Mucosa of rectum (tissue), 2 donors: Measurements from ENCODE around the gene APBA1.

Source experiments
- H3K27ac ChIP-seq, 2 donors: one replicate each; pipeline ENCODE4 v1.7.0; 2013; ENCODE audit warnings: inconsistent platforms in 2 of 2, low read depth in 2 of 2, low read length in 2 of 2
- H3K27me3 ChIP-seq, 2 donors: one replicate each; pipeline ENCODE4 v1.7.0; 2013; ENCODE audit warnings: low read length in 2 of 2; ENCODE audit not compliant: control insufficient read depth in 2 of 2, insufficient read depth in 2 of 2
- H3K36me3 ChIP-seq, 2 donors: one replicate each; pipeline ENCODE4 v1.7.0; 2013; ENCODE audit warnings: low read length in 2 of 2; ENCODE audit not compliant: control insufficient read depth in 2 of 2, insufficient read depth in 2 of 2
- H3K4me1 ChIP-seq, 2 donors: one replicate each; pipeline ENCODE4 v1.7.0; 2013; ENCODE audit warnings: low read length in 2 of 2, mild to moderate bottlenecking in 1 of 2; ENCODE audit not compliant: control insufficient read depth in 2 of 2, insufficient read depth in 2 of 2
- H3K4me3 ChIP-seq, 2 donors: one replicate each; pipeline ENCODE4 v1.7.0; 2013; ENCODE audit warnings: low read length in 2 of 2
- H3K9ac ChIP-seq, 2 donors: one replicate each; pipeline ENCODE4 v1.7.0; 2013; ENCODE audit warnings: low read length in 2 of 2, low read depth in 1 of 2, mild to moderate bottlenecking in 1 of 2
- H3K9me3 ChIP-seq, 2 donors: one replicate each; pipeline ENCODE4 v1.7.0; 2013; ENCODE audit warnings: low read length in 2 of 2; ENCODE audit not compliant: control insufficient read depth in 2 of 2
- donor health status: healthy.
- donor health status: Normal muscosa, but diverticular disease.

APBA1 gene

DNA sequence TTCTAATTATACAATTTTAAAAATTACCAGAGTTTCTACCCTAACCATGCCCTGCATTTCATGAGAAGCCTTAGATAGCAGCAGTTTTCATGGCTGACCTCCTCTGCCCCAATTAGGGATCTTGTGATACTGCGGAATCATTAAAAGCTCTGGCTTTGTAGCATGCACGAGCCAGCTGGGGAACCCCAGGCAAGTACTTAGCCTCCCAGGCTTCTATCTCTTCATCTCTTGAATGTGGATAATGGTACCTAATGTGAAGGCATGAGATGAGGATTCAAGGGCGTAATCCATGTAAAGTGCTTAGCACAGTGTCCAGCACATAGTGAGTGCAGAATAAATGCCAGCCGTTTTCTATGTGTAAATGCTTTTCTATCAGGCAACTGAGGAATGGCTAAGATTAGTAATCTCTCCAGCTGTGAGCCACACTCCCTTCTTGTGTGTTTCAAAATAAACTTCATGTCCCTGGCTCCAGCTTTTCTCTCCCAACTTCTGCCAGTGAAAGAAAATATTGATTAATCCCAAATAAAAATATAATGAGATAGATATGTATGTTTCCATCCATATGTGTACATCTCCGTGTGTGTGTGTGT, 88.4 kb downstream of the APBA1 start:
- no peaks in the 10 kb centered on the region for H3K36me3 ChIP-seq
- H3K27me3 ChIP-seq, result no peaks in the 10 kb centered on the region
- H3K4me3 ChIP-seq, result no peak overlapping the region
- peaks cover 7 to 10% of the 10 kb centered on the region in 2 donors for H3K4me1 ChIP-seq
- no peak overlapping the region for H3K9ac ChIP-seq
- no peak overlapping the region for H3K27ac ChIP-seq
- no peaks in the 10 kb centered on the region for H3K9me3 ChIP-seq

- Histone ChIP-seq H3K4me3 (no peak overlapping the region), H3K27ac (no peak overlapping the region), H3K27me3 (no peaks in the 10 kb centered on the region), H3K36me3 (no peaks in the 10 kb centered on the region), H3K9me3 (no peaks in the 10 kb centered on the region), H3K9ac (no peak overlapping the region), H3K4me1 (peaks cover 7 to 10% of the 10 kb centered on the region in 2 donors)
Measured at GRCh38 chr9:69582544-69583297, 89.5 kb downstream of the APBA1 start.

DNA sequence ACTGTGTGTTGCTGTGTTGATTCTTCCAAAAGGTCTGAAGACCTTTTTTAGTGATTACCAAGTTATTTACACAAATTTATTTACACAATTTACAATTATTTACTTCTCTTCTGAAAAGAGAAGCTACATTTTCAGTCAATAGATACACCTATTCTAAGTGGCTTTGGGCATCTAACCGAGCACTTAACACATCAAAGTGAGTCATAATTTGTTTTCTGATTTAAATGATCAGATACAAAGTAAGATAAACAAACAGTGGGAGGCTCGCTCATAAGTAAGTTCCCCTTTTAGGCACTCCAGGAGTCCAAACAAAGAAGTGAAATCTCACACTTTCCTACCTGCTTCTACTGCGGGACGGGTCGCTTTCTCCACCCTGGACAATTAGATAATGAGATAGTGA, 90.2 kb downstream of the APBA1 start:
- Histone ChIP-seq H3K4me3 (no peak overlapping the region), H3K9ac (no peak overlapping the region), H3K9me3 (no peaks in the 10 kb centered on the region), H3K36me3 (no peaks in the 10 kb centered on the region), H3K27ac (no peak overlapping the region), H3K27me3 (no peaks in the 10 kb centered on the region), H3K4me1 (peaks cover 7 to 10% of the 10 kb centered on the region in 2 donors)

DNA sequence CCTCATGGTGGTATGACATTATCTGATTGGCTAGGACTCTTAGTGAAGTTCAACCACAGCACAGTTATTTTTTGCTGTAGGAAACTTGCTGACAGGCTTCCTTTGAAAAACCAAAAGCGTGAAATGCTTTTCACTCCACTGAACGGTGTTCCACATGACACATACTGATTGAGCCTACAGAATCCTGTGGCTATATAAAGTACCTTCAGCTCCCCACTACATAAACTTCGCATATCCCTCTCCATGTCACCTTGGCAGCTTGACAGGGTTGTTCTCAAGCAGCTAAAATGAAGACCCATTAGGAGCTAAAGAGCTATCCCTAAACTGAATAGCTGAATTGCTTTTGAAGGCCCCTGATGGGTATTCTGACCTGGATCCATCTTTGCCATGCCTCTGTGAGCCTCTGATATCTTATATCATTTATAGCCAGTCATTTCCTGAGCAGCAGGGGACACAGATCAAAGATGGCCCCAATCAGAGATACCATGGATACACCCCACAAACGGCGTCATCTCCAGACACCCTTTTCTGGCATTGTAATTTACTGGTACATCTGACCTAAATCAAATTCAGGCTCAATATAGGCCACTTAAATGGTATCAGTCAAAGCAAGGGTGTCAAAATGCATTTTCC, 91.5 kb downstream of the APBA1 start:
- Histone ChIP-seq H3K4me1 (peaks cover 7 to 10% of the 10 kb centered on the region in 2 donors), H3K9me3 (no peaks in the 10 kb centered on the region), H3K9ac (no peak overlapping the region), H3K36me3 (no peaks in the 10 kb centered on the region), H3K27ac (no peak overlapping the region), H3K4me3 (no peak overlapping the region), H3K27me3 (no peaks in the 10 kb centered on the region)

- Histone ChIP-seq H3K9ac (no peak overlapping the region), H3K9me3 (no peaks in the 10 kb centered on the region), H3K4me3 (peak overlapping the region in 1 of 2 donors; percentile 10), H3K36me3 (no peaks in the 10 kb centered on the region), H3K27ac (no peak overlapping the region), H3K4me1 (peaks cover 7 to 10% of the 10 kb centered on the region in 2 donors), H3K27me3 (no peaks in the 10 kb centered on the region)
Measured at GRCh38 chr9:69579760-69580581, 92.2 kb downstream of the APBA1 start.

DNA sequence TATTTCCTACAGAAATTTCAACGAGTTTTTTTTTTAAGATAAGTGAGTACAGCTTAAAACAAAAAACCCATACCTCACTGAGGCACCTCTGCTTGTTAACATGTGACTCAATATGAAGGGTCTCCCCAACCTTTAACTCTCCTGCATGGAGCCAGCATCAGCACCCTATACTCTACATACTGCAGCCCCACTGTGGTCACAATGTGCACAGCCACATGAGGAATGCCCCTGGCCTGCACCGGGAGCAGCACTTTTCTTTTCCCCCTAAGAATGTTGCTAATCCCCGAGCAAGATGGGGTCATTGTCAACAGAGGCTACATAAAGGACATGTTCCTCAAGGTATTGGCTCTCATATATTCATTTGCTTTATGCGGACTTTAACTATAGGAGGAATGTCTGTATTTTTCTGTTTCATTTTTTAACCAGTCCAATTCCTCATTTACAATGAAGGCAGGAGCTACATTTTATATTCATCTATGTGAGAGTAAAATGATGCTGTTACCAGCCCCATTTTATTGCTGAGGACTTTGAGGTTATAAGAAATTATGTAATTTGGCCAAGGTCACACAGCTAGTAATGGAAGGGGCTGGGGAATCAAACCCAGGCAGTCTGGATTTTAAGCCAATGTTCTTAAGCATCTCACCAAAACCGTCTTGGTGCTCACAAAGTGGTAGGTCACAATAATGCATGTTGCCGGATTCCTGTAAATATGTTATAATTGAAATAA, 93.0 kb downstream of the APBA1 start:
- H3K9me3 ChIP-seq, result no peaks in the 10 kb centered on the region
- H3K4me1 ChIP-seq, result peaks cover 7 to 10% of the 10 kb centered on the region in 2 donors
- peak overlapping the region in 1 of 2 donors; percentile 32 for H3K27ac ChIP-seq
- H3K36me3 ChIP-seq, result no peaks in the 10 kb centered on the region
- no peak overlapping the region for H3K9ac ChIP-seq
- H3K4me3 ChIP-seq, result no peak overlapping the region
- H3K27me3 ChIP-seq, result no peaks in the 10 kb centered on the region

GRCh38 chr9:69578026-69578425, 94.1 kb downstream of the APBA1 start:
- Histone ChIP-seq H3K27ac (no peak overlapping the region), H3K9ac (no peak overlapping the region), H3K27me3 (no peaks in the 10 kb centered on the region), H3K9me3 (no peaks in the 10 kb centered on the region), H3K4me3 (no peak overlapping the region), H3K36me3 (no peaks in the 10 kb centered on the region), H3K4me1 (peaks cover 7 to 10% of the 10 kb centered on the region in 2 donors)

- Histone ChIP-seq H3K9me3 (no peaks in the 10 kb centered on the region), H3K9ac (no peak overlapping the region), H3K36me3 (no peaks in the 10 kb centered on the region), H3K4me1 (peaks cover 7 to 10% of the 10 kb centered on the region in 2 donors), H3K4me3 (no peak overlapping the region), H3K27ac (no peak overlapping the region), H3K27me3 (no peaks in the 10 kb centered on the region)
Measured at GRCh38 chr9:69577123-69577522, 95.0 kb downstream of the APBA1 start.

- H3K27ac ChIP-seq, result no peak overlapping the region
- H3K4me1 ChIP-seq, result peaks cover 0 to 3% of the 10 kb centered on the region in 2 donors
- H3K27me3 ChIP-seq, result no peaks in the 10 kb centered on the region
- H3K4me3 ChIP-seq, result no peak overlapping the region
- H3K9ac ChIP-seq, result no peak overlapping the region
- no peaks in the 10 kb centered on the region for H3K9me3 ChIP-seq
- no peaks in the 10 kb centered on the region for H3K36me3 ChIP-seq
Measured at GRCh38 chr9:69574057-69574456, 98.1 kb downstream of the APBA1 start.
